GM23248 (cell line): ENCODE measurements around the gene NPAS3.

Experiments used
- EZH2 ChIP-seq: fragments of 200-600 bp; sonication (generic); IDR thresholded peaks from 2 replicates; pipeline ENCODE4 v1.6.1; 2018; ENCODE audit warnings: antibody characterized with exemption, mild to moderate bottlenecking; ENCODE audit not compliant: insufficient read depth, poor library complexity, severe bottlenecking
- EZH2phosphoT487 ChIP-seq: fragments of 200-600 bp; sonication (generic); IDR thresholded peaks from 2 replicates; pipeline ENCODE4 v1.6.1; 2018; ENCODE audit warnings: antibody characterized with exemption, moderate library complexity, mild to moderate bottlenecking, low read depth; ENCODE audit not compliant: insufficient read depth

- TF ChIP-seq EZH2phosphoT487 (no peak), EZH2 (no peak)
Observed at GRCh38 chr14:32933629-32934072, 5.0 kb upstream of the NPAS3 start.
